ENCODE results near the gene PBOV1.

PBOV1 gene

DNA sequence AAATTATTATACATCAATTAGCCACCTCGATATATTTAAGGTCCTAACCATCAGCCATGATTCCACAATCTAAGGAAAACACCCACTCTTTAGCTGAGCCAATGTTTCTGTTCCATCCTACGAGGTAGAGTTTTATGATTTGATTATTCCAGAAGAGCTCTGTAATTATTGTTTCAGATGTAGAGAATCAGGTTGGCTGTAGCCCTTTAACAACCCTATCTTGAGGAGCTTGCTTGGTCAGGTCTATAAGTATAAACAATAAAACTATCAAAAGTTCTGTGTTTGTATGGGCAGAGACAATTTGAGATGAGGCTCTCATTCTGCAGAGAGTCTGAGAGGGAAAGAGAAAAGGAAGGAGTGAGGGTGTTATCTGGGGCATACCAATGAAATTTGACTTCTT, at the start of gene PBOV1:
Gene PBOV1 (minus strand): TSS at position 43 of the 400 bp plus-strand sequence. CDS start 96 bp downstream, outside the sequence.
- DNase-seq: no peak

DNA sequence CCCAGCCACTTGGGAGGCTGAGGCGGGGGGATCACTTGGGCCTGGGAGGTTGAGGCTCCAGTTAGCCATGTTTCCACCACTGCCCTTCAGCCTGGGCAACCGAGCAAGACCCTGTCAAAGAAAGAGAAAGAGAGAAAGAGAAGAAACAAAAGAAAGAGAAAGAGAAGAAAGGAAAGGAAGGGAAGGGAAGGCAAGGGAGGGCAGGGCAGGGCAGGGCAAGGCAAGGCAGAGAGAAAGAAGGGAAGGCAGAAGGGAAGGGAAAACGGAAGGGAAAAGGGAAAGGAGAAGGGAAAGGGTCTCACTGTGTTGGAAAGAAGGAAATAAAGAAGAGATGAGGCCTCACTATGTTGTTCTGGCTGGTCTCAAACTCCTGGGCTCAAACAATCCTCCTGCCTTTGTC, 47.8 kb upstream of the PBOV1 start:
- no peak for DNase-seq

DNA sequence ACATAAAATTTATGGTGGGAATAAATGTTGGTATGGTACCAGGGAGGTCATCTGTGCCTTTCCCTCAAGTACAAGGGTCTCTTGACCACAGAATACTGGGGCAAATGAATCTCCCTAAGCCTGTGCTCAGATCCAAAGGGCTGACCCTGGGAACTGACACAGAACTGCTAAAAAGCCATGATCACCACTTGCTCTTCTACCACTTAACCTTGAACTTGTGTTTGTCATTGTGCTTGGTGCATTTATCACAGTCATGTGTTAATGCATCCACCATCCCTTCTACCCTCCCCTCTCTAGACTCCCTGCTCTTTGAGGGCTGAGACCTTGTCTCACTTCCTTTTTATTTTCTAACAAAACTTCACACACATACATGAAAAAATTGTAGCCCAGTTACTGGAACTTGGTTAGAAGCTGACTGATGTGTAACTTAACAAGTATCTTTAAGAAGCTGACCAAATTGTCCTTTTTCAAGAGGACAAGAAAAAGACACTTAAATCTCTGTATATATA, 46.1 kb upstream of the PBOV1 start:
- DNase-seq: no peak

DNA sequence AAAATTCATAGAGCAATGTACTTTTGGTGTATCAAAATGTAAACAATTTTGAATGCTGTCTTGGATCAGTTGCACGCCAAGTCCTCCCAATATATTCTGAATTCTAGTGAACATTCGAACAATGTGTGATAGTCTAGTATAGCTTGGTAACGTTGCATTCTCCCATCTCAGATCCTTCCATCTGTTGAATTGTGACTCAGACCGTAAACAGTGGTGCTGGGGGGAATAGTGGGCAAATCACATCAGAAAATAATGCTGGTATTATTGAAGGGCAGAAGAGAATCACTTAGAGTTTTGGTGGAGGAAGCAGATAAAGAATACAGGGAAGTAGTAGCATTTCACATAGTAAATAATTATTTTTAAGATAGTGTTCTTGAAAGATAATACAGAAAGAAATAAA, 45.7 kb upstream of the PBOV1 start:
- no peak for DNase-seq

DNA sequence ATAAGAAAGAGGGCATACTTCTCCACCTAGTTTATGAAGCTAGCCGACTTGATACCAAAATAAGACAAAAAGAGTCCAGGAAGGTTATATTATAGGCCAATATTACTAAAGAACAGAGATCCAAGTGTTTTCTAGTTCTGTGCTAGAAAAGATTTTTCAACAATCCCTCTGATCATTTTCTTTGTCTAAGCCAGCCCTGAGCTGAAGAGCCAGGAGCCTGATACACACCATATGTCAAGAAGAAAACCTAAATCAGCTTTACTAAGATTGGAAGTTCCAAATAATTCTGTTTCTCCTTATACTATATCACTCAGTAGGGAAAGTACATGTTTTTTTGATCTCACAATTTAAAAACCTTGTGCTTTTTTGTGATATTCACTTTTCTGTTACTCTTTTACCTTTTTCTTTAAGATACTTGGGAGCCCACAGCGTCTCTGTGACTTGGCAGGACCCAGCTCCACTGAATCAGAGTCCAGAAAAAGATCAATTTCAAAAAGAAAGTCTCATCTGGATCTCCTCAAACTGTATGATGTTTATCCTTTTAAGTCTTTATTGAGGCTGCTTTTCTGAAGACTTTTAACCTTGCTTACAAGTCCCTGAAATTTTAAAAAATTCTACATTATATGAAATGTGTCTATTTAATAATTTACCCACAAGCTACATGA, 43.0 kb upstream of the PBOV1 start:
- no peak for DNase-seq

DNA sequence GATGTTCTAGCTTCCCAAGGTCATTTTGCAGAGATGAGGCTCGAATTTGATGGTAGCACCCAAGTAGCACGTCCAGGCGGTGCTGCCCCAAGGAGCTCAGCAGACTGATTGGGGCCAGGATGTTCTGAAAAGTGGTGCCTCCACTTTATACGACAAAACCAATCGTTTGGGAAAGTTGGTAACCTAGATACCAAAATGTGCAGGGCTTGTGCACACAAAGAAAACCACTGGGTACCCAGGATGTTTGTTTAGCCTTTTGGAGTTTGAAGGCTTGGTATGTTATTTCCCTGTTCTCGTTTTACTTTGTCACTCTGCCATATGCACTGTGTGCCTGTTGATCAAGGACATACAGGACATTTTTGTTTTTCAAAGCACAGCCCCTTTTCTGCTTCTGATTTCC, 40.7 kb upstream of the PBOV1 start:
- no peak for DNase-seq

DNA sequence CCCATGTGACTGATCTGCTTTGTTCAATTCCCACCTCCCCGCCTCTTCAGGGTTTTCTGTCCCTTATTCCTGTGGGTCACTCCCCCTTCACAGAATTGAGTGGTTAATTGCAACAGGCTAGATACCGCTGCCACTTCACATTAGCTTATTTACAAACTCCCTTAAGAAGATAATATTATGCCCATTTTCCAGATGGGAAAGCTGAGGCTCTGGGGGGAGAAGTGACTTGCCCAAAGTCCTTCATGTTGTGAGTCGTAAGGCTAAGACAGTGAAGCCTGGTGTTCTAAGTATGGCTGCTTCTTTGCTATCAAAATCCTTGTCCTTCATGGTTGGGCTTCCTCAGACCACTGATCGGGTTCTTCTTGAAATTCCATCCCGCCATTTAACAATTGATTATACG, 39.9 kb upstream of the PBOV1 start:
- DNase-seq: no peak

DNA sequence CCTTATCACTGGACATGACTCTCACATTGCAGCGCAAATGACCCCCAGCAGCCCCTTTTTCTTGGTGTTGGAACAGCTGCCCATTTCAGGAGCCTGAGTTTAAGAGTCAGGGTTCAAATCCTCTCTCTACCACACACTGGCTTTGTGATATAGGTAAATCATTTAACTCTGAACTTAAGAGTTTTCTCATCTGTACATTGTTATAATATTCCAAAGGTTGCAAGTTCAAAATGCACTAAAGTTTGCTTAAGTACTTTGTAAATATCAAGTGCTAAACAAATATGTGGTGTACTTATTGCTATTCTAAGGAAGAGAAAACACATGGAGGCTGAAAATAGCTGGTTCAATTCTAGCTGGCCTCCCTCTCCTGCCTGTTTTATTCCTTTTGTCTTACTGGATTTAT, 39.3 kb upstream of the PBOV1 start:
- DNase-seq: no peak

DNA sequence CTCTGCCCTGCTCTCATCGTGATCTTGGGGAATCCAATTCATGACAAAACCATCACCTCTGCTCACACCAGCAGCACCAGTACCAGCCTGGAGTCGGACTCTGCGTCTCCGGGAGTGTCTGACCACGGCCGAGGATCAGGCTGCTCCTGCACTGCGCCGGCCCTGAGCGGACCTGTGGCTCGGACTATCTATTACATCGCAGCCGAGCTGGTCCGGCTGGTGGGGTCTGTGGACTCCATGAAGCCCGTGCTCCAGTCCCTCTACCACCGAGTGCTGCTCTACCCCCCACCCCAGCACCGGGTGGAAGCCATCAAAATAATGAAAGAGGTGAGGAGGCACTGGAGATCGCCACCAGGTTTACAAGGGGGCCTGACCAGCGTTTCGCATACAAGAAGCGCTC, 37.2 kb upstream of the PBOV1 start:
- DNase-seq: no peak

DNA sequence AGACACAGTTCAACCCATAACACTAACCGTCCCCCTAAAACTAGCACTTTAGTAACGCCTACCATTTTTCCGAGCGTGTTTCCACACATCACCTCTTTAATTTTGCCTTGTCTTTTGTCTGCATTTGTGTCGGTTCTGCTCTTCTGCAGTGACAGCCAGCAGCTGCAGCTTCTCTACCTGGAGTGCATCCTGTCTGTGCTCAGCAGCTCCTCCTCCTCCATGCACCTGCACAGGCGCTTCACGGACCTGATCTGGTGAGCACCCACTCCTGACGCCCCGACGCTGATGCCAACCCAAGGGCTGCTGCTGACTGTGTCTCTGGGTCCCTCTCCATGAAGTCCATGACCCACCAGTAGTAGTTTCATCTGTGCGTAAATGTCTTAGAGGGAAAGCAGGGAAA, 35.4 kb upstream of the PBOV1 start:
- DNase-seq: no peak

DNA sequence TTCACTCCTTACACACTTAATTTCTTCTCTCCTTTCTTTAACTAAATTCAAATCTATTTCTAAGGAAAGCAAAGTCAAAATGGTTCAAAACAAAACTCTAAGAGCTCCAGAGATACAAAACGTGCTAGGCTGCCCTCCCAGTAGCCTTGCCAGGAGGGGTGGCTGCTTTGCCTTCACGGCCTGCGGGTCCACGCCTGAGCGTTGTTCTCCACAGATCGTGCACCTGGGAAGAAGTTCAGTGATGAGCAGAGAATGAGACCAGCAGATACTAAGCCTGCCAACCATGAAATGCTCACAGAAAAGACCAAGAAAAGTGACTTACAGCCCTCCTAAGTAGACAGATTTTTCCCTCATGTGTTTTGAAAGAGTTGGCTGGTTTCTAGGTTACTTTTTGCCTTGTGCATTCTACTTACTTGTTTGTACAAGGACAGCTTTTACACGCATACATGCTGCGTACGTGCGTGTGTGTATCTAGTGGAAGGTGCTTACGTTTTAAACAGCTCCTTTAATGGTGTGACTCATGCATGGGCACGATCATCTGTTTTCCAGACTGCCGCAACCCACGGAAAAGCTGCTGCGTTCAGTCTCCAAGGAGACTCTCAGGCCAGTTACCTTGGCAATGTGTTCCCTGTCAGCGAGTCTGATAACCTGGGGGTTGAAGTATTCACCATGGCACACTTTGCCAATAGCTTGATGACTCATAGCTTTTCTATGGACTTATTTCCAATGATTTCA, 32.4 kb upstream of the PBOV1 start:
- peak; percentile 78 for DNase-seq

DNA sequence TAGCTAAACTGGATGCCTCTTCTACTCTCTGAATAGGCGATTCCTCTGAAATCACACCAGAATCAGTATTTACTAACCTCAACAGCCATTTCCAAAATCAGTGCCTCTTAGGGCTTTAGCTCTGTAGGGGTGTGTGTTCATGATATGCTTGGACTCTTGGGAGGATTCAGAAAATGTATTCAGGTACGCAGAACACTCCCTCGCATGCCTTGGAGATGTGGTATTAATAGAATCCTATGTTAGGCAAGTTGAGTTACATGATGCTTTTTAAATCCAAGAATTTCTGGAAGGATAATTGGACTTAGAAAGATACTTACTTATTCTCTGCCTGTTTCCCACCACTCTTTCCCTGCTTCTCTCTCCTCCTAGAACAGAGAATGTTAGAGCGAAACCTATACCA, 31.8 kb upstream of the PBOV1 start:
- DNase-seq: no peak

DNA sequence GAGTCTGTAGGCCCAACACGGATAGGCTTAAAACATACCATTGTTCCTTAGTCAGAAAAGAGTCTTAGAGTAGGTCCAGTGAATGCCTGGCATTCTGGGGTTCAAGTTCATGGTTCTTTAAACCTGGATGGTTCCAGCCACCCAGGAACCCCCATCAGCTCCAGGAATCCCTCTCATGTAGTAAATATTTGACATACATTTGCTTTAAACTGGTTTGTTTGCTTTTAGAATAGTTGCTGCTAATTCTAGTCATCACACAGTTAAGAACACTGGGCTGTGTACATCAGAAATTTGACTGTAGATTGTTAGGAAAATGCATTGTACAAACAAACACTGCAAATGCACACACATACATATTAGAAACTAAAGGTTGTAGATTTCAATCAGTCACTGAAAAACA, 30.6 kb upstream of the PBOV1 start:
- DNase-seq: no peak

DNA sequence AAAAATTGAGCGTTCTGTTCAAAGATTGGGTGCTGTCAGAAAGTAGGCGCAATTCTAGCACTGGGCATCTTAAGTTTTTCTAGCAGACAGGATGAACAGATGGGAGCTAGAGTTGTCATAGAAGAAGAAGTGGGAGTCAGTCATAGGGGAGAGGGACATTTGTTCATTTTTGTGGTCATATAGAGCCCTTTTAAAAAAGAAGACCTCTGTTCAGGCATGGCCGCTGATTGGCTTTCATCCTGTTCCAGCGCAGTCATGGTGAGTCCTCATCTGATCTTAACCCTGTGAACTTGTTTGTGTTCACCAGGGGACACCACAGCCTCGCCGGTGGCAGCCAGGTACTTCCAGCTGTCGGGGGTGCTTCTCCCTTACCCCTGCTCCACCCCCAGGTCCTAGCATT, 29.7 kb upstream of the PBOV1 start:
- no peak for DNase-seq

DNA sequence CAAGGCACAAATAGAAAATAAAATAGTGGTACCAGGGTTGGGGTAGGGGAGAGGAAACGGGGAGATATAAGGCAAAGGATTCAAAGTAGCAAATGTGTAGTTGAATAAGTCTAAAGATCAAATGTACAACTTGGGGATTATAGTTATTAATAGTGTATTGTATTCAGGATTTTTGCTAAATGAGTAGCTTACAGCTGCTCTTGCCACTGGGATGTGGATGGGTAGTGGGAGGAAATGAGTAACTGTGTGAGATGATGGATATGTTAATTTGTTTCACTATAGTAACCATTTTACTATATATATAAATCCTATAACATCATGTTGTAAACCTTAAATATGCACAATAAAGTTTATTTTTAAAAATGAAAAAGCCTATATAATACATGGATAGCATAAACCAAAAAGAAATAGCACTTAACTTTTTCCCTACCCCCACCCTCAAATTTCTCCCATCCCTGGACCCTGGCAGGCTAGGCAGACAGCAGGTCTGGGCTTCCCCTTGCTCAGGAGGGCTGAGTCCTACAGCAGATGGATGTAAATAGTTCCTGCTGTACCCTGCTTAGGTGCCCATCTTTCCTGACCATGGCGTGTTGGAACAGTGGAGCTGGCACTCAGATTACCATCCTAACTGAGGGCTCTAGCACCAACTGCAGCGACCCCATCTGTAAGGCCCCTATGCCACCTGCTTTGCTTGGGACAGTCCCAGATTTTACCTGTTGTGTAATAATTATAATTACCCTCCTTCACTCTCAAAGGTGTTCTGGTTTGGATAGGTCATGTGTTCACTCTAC, 28.6 kb upstream of the PBOV1 start:
- DNase-seq: peak; percentile 2

DNA sequence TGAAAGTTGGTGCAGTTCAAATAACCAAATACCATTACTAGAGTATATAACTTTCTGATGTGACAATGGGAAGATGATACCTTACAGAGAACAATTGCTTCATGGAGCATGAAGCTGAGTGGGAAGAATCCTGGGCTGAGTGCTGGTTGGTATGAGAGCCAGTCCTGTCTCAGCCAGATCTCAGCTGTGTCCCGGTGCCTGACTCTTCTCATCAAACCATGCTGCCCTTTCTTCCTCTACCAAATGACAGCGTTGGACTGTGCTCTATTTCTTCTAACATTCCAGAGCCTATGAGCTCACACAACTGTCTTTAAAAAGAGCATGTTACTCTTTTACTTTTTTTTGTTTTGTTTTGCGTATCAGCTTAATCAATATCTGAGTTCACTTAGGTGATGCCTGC, 27.5 kb upstream of the PBOV1 start:
- no peak for DNase-seq

DNA sequence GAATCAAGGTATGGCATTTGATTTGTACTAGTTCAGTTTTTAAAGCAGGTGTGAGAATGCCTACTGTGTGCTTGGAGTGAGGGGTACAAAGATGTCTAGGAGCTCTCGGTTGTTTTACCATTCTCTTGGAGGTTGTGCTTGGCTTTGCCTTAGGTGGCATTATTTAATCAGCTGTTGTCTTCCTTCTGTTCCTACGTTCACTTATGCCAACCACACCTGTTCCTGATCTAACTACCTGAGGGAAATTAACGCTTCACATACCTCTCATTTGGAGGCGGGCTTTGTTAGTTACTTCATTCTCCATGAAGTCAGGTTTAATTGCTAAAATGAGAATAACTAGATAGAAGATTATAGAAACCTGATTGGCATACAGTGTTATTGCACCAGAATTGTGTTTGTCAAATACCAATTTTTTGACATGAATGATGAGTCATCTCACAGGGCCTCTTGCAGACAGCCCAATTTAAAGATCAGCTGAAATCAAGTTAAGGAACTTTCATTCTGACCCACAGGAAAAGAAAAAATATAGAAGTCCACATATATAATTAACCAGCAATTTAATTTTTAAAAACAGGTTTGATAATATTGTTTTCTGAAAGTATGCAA, 24.8 kb upstream of the PBOV1 start:
- DNase-seq: no peak

DNA sequence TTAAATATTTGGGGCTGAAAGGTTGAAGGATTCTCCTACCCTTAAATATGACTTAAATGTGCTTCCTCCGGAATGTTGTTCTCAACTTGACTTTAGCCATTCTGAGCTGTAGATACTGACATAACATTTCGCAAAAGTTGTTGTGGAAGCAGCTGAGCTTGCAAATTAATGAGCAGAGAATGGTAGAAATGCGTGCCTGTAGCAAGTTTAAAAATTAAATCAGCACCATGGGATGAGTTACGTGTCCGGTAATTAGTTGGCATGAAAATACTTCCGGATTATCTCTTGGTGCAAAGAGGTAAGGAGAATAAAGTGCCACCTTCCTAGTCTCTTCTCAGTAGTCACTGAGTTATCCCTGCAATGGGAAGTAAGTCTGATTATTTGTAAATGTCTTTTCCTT, 23.6 kb upstream of the PBOV1 start:
- no peak for DNase-seq

DNA sequence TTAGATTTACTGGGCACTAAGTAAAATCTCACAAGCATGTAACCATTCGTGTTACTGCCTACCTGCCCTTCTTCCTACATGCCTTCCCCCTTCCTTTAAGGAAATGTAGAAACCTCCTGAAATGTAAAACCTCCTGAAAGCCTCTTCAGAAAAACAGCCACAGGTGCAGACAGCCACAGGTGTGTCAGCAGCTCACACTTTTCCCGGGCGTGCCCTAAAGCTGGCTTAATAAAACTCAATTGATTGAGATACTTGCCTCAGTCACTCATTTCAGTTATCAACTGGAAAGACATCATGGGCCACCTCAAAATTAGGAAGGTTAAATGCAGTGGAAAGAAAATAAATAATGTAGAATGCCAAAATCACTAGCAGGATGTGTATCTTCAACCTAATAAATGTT, 23.1 kb upstream of the PBOV1 start:
- no peak for DNase-seq

DNA sequence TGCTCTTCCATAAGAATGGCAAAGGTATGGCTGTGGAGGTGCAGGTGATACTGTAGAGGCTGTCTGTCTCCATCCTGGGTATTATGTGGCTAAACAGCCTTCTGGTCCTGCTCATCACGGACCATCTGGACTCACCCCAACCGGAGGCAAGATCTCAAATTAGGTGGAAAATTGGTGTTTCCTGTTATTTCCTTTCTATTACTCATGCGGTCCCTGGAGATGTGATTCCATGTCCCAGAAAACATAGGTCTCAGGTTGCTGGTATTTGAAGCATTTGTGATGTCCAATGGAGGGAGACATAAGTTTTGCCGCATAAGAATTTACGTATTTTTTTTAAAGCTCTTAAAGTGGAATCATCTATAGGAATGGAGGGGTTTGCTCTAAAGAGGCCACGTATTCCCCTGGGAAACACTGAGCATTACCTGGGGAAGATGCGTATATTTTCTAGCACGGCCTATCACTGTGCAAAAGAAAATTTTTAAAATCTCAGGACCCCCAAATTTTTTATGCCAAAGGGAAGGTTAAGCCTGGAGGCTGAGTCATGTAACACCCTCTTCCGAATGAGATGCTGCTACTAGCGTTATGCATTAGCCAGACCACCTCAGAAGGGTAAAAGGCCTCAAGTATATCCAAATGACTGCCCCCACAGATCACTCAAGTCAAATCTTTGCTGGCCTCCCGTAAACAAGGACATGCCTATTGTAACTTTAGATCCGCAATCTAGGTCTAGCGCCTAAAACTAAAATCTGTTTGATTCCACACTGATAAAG, 22.4 kb upstream of the PBOV1 start:
- DNase-seq: peak; percentile 68

DNA sequence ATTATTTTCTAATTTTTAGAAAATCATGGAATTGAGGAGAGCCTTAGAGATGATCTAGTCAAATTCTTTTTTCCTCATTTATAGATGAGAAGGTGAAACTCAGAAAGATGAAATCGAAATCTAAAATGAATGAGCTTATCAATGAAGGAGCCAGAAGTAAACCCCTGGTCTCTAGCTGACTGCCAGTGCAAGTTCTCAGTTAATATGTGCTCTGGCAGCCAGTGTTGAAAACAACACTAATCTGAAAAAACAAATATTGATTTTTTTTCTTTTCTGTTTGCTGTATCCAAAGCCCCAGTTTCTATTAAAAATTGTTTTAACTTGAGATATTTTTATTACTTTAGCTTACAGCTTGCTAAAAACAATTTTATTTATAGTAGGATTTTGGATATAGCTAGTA, 21.5 kb upstream of the PBOV1 start:
- DNase-seq: no peak

DNA sequence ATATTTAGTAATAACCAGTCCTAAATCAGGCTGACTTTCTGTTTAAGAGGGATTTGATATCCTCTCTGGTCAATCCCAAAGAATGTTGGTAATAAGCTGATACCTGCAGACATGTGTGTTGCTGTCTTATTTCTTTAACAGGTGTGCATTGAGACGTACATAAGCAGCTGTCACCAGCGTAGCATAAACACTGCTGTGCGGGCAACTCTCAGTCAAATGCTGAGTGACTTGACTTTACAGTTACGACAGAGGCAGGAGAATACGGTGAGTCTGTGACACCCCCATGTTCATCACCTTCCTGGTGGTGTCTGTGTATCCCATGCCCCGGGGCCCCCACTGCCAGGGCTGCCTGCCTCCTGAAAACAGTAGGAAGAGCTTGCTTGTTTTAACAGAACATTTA, 20.1 kb upstream of the PBOV1 start:
- no peak for DNase-seq

DNA sequence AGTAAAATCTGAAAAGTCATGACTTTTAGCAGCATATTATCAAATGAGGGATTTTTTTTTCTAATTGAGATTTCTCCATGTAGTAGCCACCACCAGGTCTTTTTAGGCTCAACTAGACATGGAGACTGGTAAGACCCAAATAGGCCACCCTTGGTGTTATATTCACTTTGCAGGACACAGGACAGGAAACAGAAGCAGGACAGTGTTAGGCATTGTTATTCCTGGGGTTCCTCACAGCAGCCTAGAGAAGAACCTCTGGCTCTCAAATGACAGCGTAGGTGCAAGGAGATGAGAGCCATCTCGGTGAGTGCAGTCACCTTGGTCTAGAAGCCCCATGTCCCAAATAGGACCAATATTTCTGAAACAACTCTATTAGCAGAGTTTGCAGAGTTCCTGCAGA, 19.2 kb upstream of the PBOV1 start:
- no peak for DNase-seq
